Measurements from ENCODE around the gene PCDHB13.

DNA sequence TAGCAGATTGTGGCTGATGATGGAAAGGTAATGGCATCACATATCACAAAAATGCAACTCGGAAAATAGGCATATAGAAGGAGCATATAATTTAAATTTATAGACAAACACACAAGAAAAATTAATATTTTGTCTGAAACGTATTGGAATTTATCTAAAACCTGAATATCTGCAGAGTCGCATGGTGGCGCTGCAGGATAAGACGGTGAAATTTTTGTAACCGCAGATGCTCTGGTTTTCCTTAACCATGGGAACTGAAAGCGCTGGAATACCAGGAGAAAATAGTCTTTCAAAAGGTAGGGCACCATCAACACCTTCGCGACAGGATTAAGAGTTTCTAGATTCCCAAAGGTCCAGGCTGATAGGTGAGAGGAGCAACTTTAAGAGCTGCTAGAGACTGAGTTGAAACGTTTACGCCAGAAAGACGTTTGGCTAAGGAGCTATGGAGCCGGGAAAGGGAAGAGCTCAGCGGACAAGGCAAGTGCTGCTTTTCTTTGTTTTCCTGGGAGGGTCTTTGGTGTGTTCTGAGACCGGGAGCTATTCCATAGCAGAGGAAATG, 20.5 kb downstream of the PCDHB13 start:
- TF ChIP-seq CTCF (tag by site-specific recombination; IDR thresholded peaks at IDR 0.05) (no peak), SP2 (tag by site-specific recombination; IDR thresholded peaks at IDR 0.05) (no peak), ZNF777 (tag by site-specific recombination; IDR thresholded peaks at IDR 0.05; ENCODE audit: borderline replicate concordance) (no peak)
